C4-2B (cell line): ENCODE data around the gene RASL11B.

Experiments used
- ZFX ChIP-seq: fragments of 450-650 bp; IDR thresholded peaks from 2 replicates; pipeline ENCODE4 v1.6.1; 2017
- TF ChIP-seq, protein P1 (sequence below): fragments of 450-650 bp; conservative IDR thresholded peaks from 2 replicates; pipeline ENCODE4 v1.5.1; 2017; ENCODE audit warnings: mild to moderate bottlenecking

DNA sequence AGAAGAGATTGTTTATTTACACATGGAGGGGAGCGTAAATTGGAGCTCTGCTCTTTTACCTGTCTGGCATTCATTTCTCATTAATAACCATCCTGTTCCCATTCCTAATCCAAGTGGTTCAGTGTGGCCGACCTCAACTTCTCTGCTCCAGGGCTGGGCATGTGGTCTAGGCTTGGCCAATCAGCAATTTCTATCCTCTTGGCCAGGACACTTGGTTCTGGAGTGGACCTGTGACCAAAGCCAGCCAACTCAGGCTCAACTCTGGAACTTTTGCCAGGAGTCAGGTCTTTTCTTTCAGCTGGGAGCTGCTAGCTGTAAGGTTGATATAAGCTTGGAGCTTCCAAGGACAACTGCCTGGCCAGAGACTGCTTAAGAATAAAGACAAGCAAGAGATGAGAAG, 15.6 kb upstream of the RASL11B start:
- TF ChIP-seq, protein P1, sequence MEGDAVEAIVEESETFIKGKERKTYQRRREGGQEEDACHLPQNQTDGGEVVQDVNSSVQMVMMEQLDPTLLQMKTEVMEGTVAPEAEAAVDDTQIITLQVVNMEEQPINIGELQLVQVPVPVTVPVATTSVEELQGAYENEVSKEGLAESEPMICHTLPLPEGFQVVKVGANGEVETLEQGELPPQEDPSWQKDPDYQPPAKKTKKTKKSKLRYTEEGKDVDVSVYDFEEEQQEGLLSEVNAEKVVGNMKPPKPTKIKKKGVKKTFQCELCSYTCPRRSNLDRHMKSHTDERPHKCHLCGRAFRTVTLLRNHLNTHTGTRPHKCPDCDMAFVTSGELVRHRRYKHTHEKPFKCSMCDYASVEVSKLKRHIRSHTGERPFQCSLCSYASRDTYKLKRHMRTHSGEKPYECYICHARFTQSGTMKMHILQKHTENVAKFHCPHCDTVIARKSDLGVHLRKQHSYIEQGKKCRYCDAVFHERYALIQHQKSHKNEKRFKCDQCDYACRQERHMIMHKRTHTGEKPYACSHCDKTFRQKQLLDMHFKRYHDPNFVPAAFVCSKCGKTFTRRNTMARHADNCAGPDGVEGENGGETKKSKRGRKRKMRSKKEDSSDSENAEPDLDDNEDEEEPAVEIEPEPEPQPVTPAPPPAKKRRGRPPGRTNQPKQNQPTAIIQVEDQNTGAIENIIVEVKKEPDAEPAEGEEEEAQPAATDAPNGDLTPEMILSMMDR = no peak
- TF ChIP-seq ZFX = no peak
